Bronchial epithelial cell (primary cell): ENCODE measurements around the gene ADI1. TPM values are rescaled to one million over a fixed set of nuclear protein-coding genes. Genes with fewer than 3 reads are reported as not detected.
A peak's percentile ranks its signal among the peaks of the same experiment; 100 is the strongest.

Experiments used
- DNase-seq: peaks from one replicate; pipeline ENCODE4 v3.0.0-alpha.2; 2010; ENCODE audit warnings: low read depth
- FAIRE-seq: peaks from 2 replicates; lab custom pipeline; 2011; peaks lifted over from hg19 to GRCh38; lab: Jason Lieb, UNC
- H3K27me3 ChIP-seq: 2 replicates; pipeline ENCODE4 v1.5.1; 2011; ENCODE audit warnings: low read length; ENCODE audit not compliant: control insufficient read depth, insufficient read depth
- H3K36me3 ChIP-seq: 2 replicates; pipeline ENCODE4 v1.5.1; 2011; ENCODE audit warnings: low read length; ENCODE audit not compliant: control insufficient read depth, insufficient read depth
- H3K4me3 ChIP-seq: 2 replicates; pipeline ENCODE4 v1.5.1; 2011; ENCODE audit warnings: mild to moderate bottlenecking, low read depth, low read length, control low read depth
- CTCF ChIP-seq: IDR thresholded peaks from 2 replicates; pipeline ENCODE4 v1.5.1; 2011; ENCODE audit warnings: mild to moderate bottlenecking, moderate library complexity, low read length, control low read depth, inconsistent platforms; ENCODE audit not compliant: insufficient read depth, severe bottlenecking
- total RNA-seq: library from RNA; depleted of rRNA; stranded (reverse); fragments of >200 nt; gene quantifications from 2 replicates; pipeline ENCODE4 v1.2.1, GENCODE V29; 2014

The ADI1 gene, protein sequence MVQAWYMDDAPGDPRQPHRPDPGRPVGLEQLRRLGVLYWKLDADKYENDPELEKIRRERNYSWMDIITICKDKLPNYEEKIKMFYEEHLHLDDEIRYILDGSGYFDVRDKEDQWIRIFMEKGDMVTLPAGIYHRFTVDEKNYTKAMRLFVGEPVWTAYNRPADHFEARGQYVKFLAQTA
- total RNA-seq: 21.9 and 29.5 TPM in 2 replicates

DNA sequence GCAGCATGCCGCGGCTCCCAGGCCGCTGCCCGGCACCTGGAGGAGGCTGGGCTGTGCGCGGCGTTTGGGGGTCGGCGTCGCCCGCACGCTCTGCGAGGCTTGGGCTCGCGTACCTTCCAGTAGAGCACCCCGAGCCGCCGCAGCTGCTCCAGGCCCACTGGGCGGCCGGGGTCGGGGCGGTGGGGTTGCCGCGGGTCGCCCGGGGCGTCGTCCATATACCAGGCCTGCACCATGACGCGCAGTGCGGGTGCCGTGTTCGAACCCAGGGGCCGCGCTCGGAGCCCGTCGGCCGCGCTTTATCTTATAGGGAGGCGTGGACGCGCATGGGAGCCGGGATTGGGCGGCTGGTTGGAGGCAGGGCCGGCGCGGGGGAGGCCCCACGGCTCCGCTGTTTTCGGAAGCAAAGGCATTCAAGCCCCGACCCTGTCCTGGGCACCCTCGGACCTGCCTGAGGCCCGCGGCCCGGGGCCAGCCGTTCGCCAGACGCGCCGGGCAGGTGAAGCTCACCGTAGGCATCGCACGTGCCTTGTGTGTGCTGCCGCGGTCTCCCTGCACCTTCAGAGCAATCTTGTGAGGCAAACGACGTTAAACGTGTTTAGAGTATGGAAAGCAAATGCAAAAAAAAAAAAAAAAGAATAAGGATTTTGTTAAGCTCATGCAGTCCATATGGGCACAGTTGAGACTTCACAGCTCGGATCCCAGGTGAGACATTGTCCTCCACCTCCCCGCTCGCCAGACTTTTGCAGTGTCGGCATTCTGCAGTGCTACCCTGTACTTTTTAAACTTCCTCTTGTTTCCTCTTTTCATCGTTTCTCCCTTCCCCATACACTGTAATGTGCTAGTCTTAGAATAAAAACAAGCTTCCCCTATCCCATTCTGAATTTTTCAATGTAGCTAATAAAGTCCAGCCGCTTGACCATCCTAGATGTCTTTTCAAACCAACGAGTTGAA lies at the start of gene ADI1:
TSS of gene ADI1 (minus strand) at position 277 of the 951 bp plus-strand sequence. CDS start at position 233, 44 bp downstream.
- FAIRE-seq (no peak), DNase-seq (peak; percentile 41)
- TF ChIP-seq CTCF: no peak
- Histone ChIP-seq H3K4me3 (peak within 1 kb of the TSS; percentile 88), H3K27me3 (no peaks in the 10 kb centered on the region), H3K36me3 (no peaks in the 10 kb centered on the region)

GRCh38 chr2:3566806-3567205 lies 47.5 kb upstream of the ADI1 start:
- DNase-seq (no peak), FAIRE-seq (no peak)
- no peak for TF ChIP-seq CTCF
- no peaks in the 10 kb centered on the region for H3K27me3 ChIP-seq
- no peak overlapping the region for H3K4me3 ChIP-seq
- H3K36me3 ChIP-seq: no peaks in the 10 kb centered on the region

DNA sequence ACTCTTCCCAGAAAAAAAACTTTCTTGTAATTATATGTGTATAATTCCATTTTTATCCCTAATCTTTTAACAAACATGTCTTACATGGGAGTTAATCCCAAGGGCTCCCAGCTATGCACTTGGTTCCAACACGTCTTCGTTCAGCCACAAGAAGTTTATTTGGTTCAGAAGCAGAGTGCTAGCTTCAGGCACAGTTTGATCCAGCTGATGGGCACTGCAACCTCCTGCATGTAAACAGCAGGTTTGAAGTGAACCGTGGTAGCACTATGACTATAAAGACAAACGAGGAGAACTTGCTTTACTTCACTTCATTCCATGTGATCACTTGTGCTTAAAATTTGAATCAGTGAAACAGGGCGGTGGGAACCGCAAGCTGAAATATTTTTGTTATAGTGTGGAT lies 45.8 kb upstream of the ADI1 start:
- no peak for TF ChIP-seq CTCF
- Histone ChIP-seq H3K36me3 (no peaks in the 10 kb centered on the region), H3K27me3 (no peaks in the 10 kb centered on the region), H3K4me3 (no peak overlapping the region)
- FAIRE-seq: no peak
- DNase-seq: no peak

GRCh38 chr2:3563521-3563976 lies 44.2 kb upstream of the ADI1 start:
- no peak for FAIRE-seq
- TF ChIP-seq CTCF: no peak
- H3K36me3 ChIP-seq: no peaks in the 10 kb centered on the region
- no peak overlapping the region for H3K4me3 ChIP-seq
- DNase-seq: no peak
- H3K27me3 ChIP-seq: no peaks in the 10 kb centered on the region

GRCh38 chr2:3558205-3559014 lies 39.1 kb upstream of the ADI1 start, which contains the start of gene RNASEH1:
Gene RNASEH1, minus strand, starts transcription at chr2:3558333. Its CDS starts 73 bp downstream, at chr2:3558260.
- H3K36me3 ChIP-seq: peaks cover 9% of the 10 kb centered on the region
- DNase-seq (peak; percentile 93), FAIRE-seq (no peak)
- H3K4me3 ChIP-seq: peak within 1 kb of the TSS; percentile 91
- H3K27me3 ChIP-seq: no peaks in the 10 kb centered on the region
- TF ChIP-seq CTCF: no peak
